Loucy (cell line): ENCODE results near the gene IGFL3.

Experiments used
- H2AFZ ChIP-seq: fragments of 200-600 bp; sonication (generic); 2 replicates; pipeline ENCODE4 v1.6.0; 2016; ENCODE audit warnings: antibody characterized with exemption, mild to moderate bottlenecking, low read length, moderate library complexity
- H3F3A ChIP-seq: fragments of 200-600 bp; 2 replicates; pipeline ENCODE4 v1.6.0; 2016; ENCODE audit warnings: antibody characterized with exemption, low read depth, mild to moderate bottlenecking
- H3K27me3 ChIP-seq: fragments of 200-600 bp; sonication (generic); 2 replicates; pipeline ENCODE4 v1.6.1; 2014; ENCODE audit warnings: low read length, mild to moderate bottlenecking; ENCODE audit not compliant: insufficient read depth, poor library complexity, severe bottlenecking
- H3K36me3 ChIP-seq: fragments of 200-600 bp; sonication (generic); 2 replicates; pipeline ENCODE4 v1.6.1; 2016; ENCODE audit warnings: low read length; ENCODE audit not compliant: insufficient read depth
- H3K4me1 ChIP-seq: fragments of 200-600 bp; sonication (generic); 2 replicates; pipeline ENCODE4 v1.5.1; 2014; ENCODE audit warnings: low read length, mild to moderate bottlenecking; ENCODE audit not compliant: insufficient read depth, poor library complexity, severe bottlenecking
- H3K4me2 ChIP-seq: fragments of 200-600 bp; sonication (generic); 2 replicates; pipeline ENCODE4 v1.6.0; 2014; ENCODE audit warnings: antibody characterized with exemption, low read length, low read depth, mild to moderate bottlenecking; ENCODE audit not compliant: poor library complexity, severe bottlenecking
- H3K4me3 ChIP-seq: fragments of 200-600 bp; sonication (generic); 2 replicates; pipeline ENCODE4 v1.5.1; 2014; ENCODE audit warnings: low read length, mild to moderate bottlenecking, mixed read lengths; ENCODE audit not compliant: poor library complexity, severe bottlenecking
- H3K79me2 ChIP-seq: fragments of 200-600 bp; sonication (generic); 2 replicates; pipeline ENCODE4 v1.6.1; 2014; ENCODE audit warnings: low read length; ENCODE audit not compliant: insufficient read depth
- H3K9ac ChIP-seq: fragments of 200-600 bp; sonication (generic); 2 replicates; pipeline ENCODE4 v1.6.0; 2014; ENCODE audit warnings: mild to moderate bottlenecking, low read depth, low read length, moderate library complexity; ENCODE audit not compliant: poor library complexity, severe bottlenecking
- H3K9me2 ChIP-seq: fragments of 200-600 bp; sonication (generic); replicated peaks from 2 replicates; pipeline ENCODE4 v1.6.1; 2016; ENCODE audit warnings: low read depth, low read length, mixed read lengths
- H3K9me3 ChIP-seq: fragments of 200-600 bp; sonication (generic); 2 replicates; pipeline ENCODE4 v1.6.1; 2014; ENCODE audit warnings: mild to moderate bottlenecking, antibody characterized with exemption, low read length, low read depth; ENCODE audit not compliant: insufficient read depth
- H4K20me1 ChIP-seq: fragments of 200-600 bp; sonication (generic); 2 replicates; pipeline ENCODE4 v1.6.0; 2014; ENCODE audit warnings: antibody characterized with exemption, low read length, mild to moderate bottlenecking; ENCODE audit not compliant: insufficient read depth, poor library complexity, severe bottlenecking
- EZH2phosphoT487 ChIP-seq: fragments of 200-600 bp; IDR thresholded peaks from 2 replicates; pipeline ENCODE4 v1.6.1; 2018; ENCODE audit warnings: antibody characterized with exemption, mild to moderate bottlenecking, moderate library complexity, borderline replicate concordance
- TF ChIP-seq, protein P1 (sequence below): fragments of 200-600 bp; sonication (generic); conservative IDR thresholded peaks from 2 replicates; pipeline ENCODE4 v1.5.1; 2014; ENCODE audit warnings: mild to moderate bottlenecking, antibody characterized with exemption, low read length

IGFL3 gene

DNA sequence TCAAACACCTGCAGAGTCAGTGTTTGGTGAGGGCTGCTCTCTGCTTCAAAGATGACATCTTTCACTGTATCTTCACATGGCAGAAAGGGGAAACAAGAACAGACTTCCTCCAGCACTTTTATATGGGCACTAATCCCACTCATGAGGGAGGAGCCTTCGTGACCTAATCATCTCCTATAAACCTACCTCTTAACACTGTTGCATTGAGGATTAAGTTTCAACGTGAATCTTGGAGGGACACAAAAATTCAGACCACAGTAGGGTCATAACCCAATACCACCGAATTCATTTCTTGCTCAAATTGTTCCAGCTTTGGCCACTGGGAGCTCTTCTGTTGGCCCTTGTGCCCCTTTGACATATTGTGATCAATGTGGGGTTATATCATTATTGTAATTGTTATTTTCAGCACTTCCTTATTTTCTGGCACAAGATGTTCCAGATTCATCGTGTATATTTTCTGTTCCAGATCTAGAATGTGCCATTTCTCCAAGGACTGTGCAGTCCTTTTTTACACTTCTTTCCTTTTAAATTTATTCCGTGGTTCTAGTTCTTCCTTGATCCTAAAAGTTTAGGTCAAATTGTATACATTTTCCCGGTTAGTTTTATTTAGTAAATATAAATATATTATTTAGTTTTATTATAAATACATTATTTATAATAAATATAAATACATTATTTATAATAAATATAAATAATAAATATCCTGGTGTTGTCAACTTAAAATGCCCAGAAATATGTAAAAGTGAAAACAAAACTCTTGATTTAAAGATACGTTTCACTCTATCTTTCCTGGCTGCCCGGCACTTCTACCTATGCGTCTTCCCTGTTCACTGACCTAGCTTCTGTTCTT lies 48.2 kb downstream of the IGFL3 start:
- H3K4me2 ChIP-seq = no peak overlapping the region

DNA sequence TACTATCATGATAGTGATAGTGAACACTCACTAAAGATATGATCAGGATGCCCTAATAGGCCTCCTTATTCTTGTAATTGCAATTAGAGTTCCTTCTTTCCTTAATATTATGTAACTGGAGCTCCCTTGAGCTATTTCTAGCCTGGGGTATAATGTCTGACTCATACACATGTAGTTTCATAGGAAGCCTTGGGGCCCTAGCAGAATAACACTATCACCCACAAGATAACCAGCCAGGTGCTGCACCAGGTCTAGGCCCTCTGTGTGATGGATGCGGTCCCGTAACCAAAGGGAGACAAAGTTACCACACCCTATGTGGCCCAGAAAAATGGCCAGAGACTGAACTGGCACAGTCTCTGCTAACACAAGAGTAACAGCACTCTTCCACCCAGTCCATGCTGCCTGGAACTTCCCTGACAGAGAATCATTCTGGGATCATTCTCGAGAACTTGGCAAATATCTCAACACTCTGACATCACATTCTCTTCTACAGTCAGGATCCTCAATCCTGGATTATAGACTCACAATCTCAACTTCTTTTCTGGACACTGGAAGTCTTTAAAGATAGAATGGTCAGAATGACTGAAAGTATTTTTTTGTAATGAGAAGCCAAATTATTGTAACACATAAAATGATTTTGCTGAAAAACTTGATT lies 51.1 kb downstream of the IGFL3 start:
- no peaks in the 10 kb centered on the region for H4K20me1 ChIP-seq
- no peak overlapping the region for H3K4me3 ChIP-seq
- no peak overlapping the region for H2AFZ ChIP-seq
- H3F3A ChIP-seq = no peaks in the 10 kb centered on the region
- H3K9me2 ChIP-seq = no peaks in the 10 kb centered on the region
- H3K36me3 ChIP-seq = no peaks in the 10 kb centered on the region
- peaks cover 19% of the 10 kb centered on the region for H3K27me3 ChIP-seq
- TF ChIP-seq, protein P1, sequence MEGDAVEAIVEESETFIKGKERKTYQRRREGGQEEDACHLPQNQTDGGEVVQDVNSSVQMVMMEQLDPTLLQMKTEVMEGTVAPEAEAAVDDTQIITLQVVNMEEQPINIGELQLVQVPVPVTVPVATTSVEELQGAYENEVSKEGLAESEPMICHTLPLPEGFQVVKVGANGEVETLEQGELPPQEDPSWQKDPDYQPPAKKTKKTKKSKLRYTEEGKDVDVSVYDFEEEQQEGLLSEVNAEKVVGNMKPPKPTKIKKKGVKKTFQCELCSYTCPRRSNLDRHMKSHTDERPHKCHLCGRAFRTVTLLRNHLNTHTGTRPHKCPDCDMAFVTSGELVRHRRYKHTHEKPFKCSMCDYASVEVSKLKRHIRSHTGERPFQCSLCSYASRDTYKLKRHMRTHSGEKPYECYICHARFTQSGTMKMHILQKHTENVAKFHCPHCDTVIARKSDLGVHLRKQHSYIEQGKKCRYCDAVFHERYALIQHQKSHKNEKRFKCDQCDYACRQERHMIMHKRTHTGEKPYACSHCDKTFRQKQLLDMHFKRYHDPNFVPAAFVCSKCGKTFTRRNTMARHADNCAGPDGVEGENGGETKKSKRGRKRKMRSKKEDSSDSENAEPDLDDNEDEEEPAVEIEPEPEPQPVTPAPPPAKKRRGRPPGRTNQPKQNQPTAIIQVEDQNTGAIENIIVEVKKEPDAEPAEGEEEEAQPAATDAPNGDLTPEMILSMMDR = no peak
- no peak for TF ChIP-seq EZH2phosphoT487
- no peaks in the 10 kb centered on the region for H3K9me3 ChIP-seq
- no peak overlapping the region for H3K9ac ChIP-seq
- H3K79me2 ChIP-seq = no peaks in the 10 kb centered on the region
- no peak overlapping the region for H3K4me2 ChIP-seq
- no peaks in the 10 kb centered on the region for H3K4me1 ChIP-seq

More for the DNA sequence above, 48.2 kb downstream of the IGFL3 start:
- no peaks in the 10 kb centered on the region for H3K4me1 ChIP-seq
- H3K9ac ChIP-seq = no peak overlapping the region
- no peaks in the 10 kb centered on the region for H4K20me1 ChIP-seq
- no peaks in the 10 kb centered on the region for H3F3A ChIP-seq
- no peak overlapping the region for H3K4me3 ChIP-seq
- TF ChIP-seq EZH2phosphoT487 = no peak
- TF ChIP-seq, protein P1 = peak; percentile 18; the same call in 1 of the 2 replicates
- H3K36me3 ChIP-seq = no peaks in the 10 kb centered on the region
- H3K9me2 ChIP-seq = no peaks in the 10 kb centered on the region
- no peak overlapping the region for H2AFZ ChIP-seq
- no peaks in the 10 kb centered on the region for H3K9me3 ChIP-seq
- H3K27me3 ChIP-seq = peaks cover 11% of the 10 kb centered on the region
- no peaks in the 10 kb centered on the region for H3K79me2 ChIP-seq
